Vagina (tissue), 2 donors: ENCODE measurements around the gene CCL26.

Experiments
- POLR2A ChIP-seq, 2 donors: fragments of 450-650 bp; IDR thresholded peaks; one replicate each; pipeline ENCODE4 v1.6.1; 2017; ENCODE audit warnings: antibody characterized with exemption in 2 of 2, mild to moderate bottlenecking in 2 of 2, moderate library complexity in 2 of 2
- POLR2AphosphoS5 ChIP-seq, 2 donors: sonication (generic); formaldehyde crosslinking; IDR thresholded peaks; one replicate each; pipeline ENCODE4 v1.9.0; 2017; ENCODE audit warnings: antibody characterized with exemption in 2 of 2, mild to moderate bottlenecking in 2 of 2, low read depth in 1 of 2; ENCODE audit not compliant: insufficient read depth in 1 of 2

DNA sequence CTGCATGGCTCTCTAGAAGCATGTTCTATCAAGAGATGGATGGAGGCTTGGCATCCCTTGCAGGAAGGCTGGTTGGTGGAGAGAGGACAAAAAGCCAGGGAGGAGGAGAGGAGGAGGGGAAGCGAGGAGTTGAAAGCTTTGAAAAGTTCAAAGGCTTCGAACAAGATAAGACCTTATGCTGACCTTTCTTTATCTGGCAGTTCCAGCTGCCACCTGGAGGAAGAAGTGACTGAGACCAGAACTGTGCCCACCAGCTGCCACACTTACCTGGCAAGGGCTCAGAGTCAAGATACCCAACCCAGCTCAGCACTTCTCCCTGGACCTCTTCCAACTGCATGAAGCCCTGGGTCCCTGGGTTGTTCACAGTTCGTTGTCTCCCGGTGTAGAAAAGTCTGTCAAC is 26.8 kb upstream of the CCL26 start:
- TF ChIP-seq POLR2AphosphoS5 (IDR thresholded peaks at IDR 0.05; ENCODE audit: insufficient read depth in 1 of 2, low read depth in 1 of 2) (no peak), POLR2A (IDR thresholded peaks at IDR 0.05) (no peak)
